Neural cell (in vitro differentiated cells): ENCODE measurements around the gene CPSF6. TPM values are rescaled to one million over a fixed set of nuclear protein-coding genes. Genes with fewer than 3 reads are reported as not detected.

Source experiments
- H2AFZ ChIP-seq: fragments of 200-600, 300-800 bp; sonication (generic), shearing (Covaris generic); 2 replicates; pipeline ENCODE4 v1.6.0; 2014; ENCODE audit warnings: low read depth, mild to moderate bottlenecking, antibody characterized with exemption, low read length, moderate library complexity
- H3F3A ChIP-seq: fragments of 200-600 bp; shearing (Covaris generic); 2 replicates; pipeline ENCODE4 v1.6.1; 2016; ENCODE audit warnings: mild to moderate bottlenecking, moderate library complexity, mixed read lengths, antibody characterized with exemption, low read length; ENCODE audit not compliant: insufficient read depth, poor library complexity, severe bottlenecking
- H3K27ac ChIP-seq: fragments of 200-600, 300-800 bp; sonication (generic), shearing (Covaris generic); 2 replicates; pipeline ENCODE4 v1.5.1; 2014; ENCODE audit warnings: mild to moderate bottlenecking, low read length, moderate library complexity
- H3K27me3 ChIP-seq: fragments of 300-800, 200-600 bp; sonication (generic), shearing (Covaris generic); 2 replicates; pipeline ENCODE4 v1.6.0; 2014; ENCODE audit warnings: mild to moderate bottlenecking, low read depth, low read length, moderate library complexity; ENCODE audit not compliant: insufficient read depth
- H3K36me3 ChIP-seq: fragments of 300-800, 200-600 bp; sonication (generic), shearing (Covaris generic); 2 replicates; pipeline ENCODE4 v1.5.1; 2014; ENCODE audit warnings: mild to moderate bottlenecking, antibody characterized with exemption, low read length, moderate library complexity; ENCODE audit not compliant: insufficient read depth
- H3K4me2 ChIP-seq: fragments of 300-800, 200-600 bp; sonication (generic), shearing (Covaris generic); 2 replicates; pipeline ENCODE4 v1.6.0; 2014; ENCODE audit warnings: mild to moderate bottlenecking, low read length
- H3K4me3 ChIP-seq: fragments of 300-800, 200-600 bp; sonication (generic), shearing (Covaris generic); 2 replicates; pipeline ENCODE4 v1.5.1; 2014; ENCODE audit warnings: mild to moderate bottlenecking, low read length, moderate library complexity
- H3K79me2 ChIP-seq: fragments of 200-600 bp; shearing (Covaris generic); replicated peaks from 2 replicates; pipeline ENCODE4 v1.6.0; 2014; ENCODE audit warnings: mild to moderate bottlenecking, low read length, moderate library complexity; ENCODE audit not compliant: insufficient read depth
- H3K9ac ChIP-seq: fragments of 300-800, 200-600 bp; sonication (generic), shearing (Covaris generic); 2 replicates; pipeline ENCODE4 v1.6.1; 2016; ENCODE audit warnings: mild to moderate bottlenecking, low read length, mixed read lengths
- H3K9me2 ChIP-seq: fragments of 200-600 bp; shearing (Covaris generic); 2 replicates; pipeline ENCODE4 v1.6.1; 2016; ENCODE audit warnings: mild to moderate bottlenecking, low read length, mixed read lengths; ENCODE audit not compliant: insufficient read depth
- H3K9me3 ChIP-seq: fragments of 200-600, 300-800 bp; sonication (generic), shearing (Covaris generic); 2 replicates; pipeline ENCODE4 v1.6.1; 2016; ENCODE audit warnings: mild to moderate bottlenecking, mixed run types, low read length, moderate library complexity, mixed read lengths
- H4K20me1 ChIP-seq: fragments of 200-600 bp; shearing (Covaris generic); 2 replicates; pipeline ENCODE4 v1.6.1; 2016; ENCODE audit warnings: mild to moderate bottlenecking, mixed run types; ENCODE audit not compliant: insufficient read depth
- EP300 ChIP-seq: fragments of 450-650 bp; conservative IDR thresholded peaks from 2 replicates; pipeline ENCODE4 v1.6.1; 2014; ENCODE audit warnings: antibody characterized with exemption, mild to moderate bottlenecking, moderate library complexity; ENCODE audit not compliant: poor library complexity, severe bottlenecking
- EZH2 ChIP-seq: fragments of 200-600, 300-800 bp; shearing (Covaris generic), sonication (generic); IDR thresholded peaks from 2 replicates; pipeline ENCODE4 v1.6.1; 2014; ENCODE audit warnings: antibody characterized with exemption, low read length, borderline replicate concordance, mild to moderate bottlenecking; ENCODE audit not compliant: insufficient read depth, poor library complexity, severe bottlenecking
- MXI1 ChIP-seq: fragments of 450-650 bp; conservative IDR thresholded peaks from 2 replicates; pipeline ENCODE4 v1.6.1; 2014; ENCODE audit warnings: antibody characterized with exemption, mild to moderate bottlenecking; ENCODE audit not compliant: poor library complexity, severe bottlenecking
- POLR2AphosphoS5 ChIP-seq: IDR thresholded peaks from 2 replicates; pipeline ENCODE4 v1.6.1; 2012
- RAD21 ChIP-seq: fragments of 450-650 bp; conservative IDR thresholded peaks from 2 replicates; pipeline ENCODE4 v1.6.1; 2014; ENCODE audit warnings: antibody characterized with exemption, mild to moderate bottlenecking, moderate library complexity
- SMC3 ChIP-seq: fragments of 450-650 bp; conservative IDR thresholded peaks from 2 replicates; pipeline ENCODE4 v1.6.1; 2014; ENCODE audit warnings: antibody characterized with exemption, mild to moderate bottlenecking, moderate library complexity; ENCODE audit not compliant: poor library complexity
- TAF1 ChIP-seq: IDR thresholded peaks from 2 replicates; pipeline ENCODE4 v1.6.1; 2012; ENCODE audit warnings: low read depth
- polyA plus RNA-seq: library from polyadenylated mRNA; depleted of rRNA; stranded (reverse); fragments of >200 nt; gene quantifications from 2 replicates; pipeline ENCODE4 v1.2.3, GENCODE V29; 2014
- TF ChIP-seq, protein P1 (sequence below): fragments of 450-650 bp; IDR thresholded peaks from 2 replicates; pipeline ENCODE4 v1.5.1; 2014; ENCODE audit warnings: antibody characterized with exemption, mild to moderate bottlenecking, moderate library complexity; ENCODE audit not compliant: poor library complexity, severe bottlenecking
- TF ChIP-seq, protein P2 (sequence below): IDR thresholded peaks from 2 replicates; pipeline ENCODE4 v1.6.1; 2012; ENCODE audit warnings: borderline replicate concordance

Gene CPSF6
- polyA plus RNA-seq, 1 donor from 2014 or later, result 180 TPM

DNA sequence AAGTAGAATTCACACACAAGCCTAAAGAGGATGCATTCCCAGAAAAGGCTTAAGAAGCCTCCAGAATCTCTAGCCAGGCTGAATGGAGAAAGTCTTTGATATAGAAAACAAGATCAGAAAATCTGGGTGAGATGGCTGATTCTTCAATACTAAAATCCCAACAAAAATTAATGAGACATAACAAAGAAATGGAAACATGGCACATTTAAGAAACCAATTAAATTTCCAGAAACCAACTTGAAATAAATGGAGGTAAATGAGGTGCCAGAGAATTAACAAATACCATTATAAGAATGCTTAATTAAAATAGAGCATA, 51.9 kb downstream of the CPSF6 start:
- Histone ChIP-seq H3K4me2 (no peak overlapping the region), H3F3A (no peaks in the 10 kb centered on the region), H3K79me2 (no peaks in the 10 kb centered on the region), H3K27ac (no peak overlapping the region), H2AFZ (no peak overlapping the region), H3K36me3 (no peaks in the 10 kb centered on the region), H3K9me2 (no peaks in the 10 kb centered on the region), H3K27me3 (no peaks in the 10 kb centered on the region), H3K9ac (no peak overlapping the region), H4K20me1 (no peaks in the 10 kb centered on the region), H3K4me3 (no peak overlapping the region), H3K9me3 (no peaks in the 10 kb centered on the region)
- TF ChIP-seq MXI1 (no peak), TAF1 (no peak), EP300 (no peak), SMC3 (no peak), POLR2AphosphoS5 (no peak), RAD21 (no peak), EZH2 (no peak)
- TF ChIP-seq, protein P1, sequence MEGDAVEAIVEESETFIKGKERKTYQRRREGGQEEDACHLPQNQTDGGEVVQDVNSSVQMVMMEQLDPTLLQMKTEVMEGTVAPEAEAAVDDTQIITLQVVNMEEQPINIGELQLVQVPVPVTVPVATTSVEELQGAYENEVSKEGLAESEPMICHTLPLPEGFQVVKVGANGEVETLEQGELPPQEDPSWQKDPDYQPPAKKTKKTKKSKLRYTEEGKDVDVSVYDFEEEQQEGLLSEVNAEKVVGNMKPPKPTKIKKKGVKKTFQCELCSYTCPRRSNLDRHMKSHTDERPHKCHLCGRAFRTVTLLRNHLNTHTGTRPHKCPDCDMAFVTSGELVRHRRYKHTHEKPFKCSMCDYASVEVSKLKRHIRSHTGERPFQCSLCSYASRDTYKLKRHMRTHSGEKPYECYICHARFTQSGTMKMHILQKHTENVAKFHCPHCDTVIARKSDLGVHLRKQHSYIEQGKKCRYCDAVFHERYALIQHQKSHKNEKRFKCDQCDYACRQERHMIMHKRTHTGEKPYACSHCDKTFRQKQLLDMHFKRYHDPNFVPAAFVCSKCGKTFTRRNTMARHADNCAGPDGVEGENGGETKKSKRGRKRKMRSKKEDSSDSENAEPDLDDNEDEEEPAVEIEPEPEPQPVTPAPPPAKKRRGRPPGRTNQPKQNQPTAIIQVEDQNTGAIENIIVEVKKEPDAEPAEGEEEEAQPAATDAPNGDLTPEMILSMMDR, result no peak
- TF ChIP-seq, protein P2, sequence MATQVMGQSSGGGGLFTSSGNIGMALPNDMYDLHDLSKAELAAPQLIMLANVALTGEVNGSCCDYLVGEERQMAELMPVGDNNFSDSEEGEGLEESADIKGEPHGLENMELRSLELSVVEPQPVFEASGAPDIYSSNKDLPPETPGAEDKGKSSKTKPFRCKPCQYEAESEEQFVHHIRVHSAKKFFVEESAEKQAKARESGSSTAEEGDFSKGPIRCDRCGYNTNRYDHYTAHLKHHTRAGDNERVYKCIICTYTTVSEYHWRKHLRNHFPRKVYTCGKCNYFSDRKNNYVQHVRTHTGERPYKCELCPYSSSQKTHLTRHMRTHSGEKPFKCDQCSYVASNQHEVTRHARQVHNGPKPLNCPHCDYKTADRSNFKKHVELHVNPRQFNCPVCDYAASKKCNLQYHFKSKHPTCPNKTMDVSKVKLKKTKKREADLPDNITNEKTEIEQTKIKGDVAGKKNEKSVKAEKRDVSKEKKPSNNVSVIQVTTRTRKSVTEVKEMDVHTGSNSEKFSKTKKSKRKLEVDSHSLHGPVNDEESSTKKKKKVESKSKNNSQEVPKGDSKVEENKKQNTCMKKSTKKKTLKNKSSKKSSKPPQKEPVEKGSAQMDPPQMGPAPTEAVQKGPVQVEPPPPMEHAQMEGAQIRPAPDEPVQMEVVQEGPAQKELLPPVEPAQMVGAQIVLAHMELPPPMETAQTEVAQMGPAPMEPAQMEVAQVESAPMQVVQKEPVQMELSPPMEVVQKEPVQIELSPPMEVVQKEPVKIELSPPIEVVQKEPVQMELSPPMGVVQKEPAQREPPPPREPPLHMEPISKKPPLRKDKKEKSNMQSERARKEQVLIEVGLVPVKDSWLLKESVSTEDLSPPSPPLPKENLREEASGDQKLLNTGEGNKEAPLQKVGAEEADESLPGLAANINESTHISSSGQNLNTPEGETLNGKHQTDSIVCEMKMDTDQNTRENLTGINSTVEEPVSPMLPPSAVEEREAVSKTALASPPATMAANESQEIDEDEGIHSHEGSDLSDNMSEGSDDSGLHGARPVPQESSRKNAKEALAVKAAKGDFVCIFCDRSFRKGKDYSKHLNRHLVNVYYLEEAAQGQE, result no peak

DNA sequence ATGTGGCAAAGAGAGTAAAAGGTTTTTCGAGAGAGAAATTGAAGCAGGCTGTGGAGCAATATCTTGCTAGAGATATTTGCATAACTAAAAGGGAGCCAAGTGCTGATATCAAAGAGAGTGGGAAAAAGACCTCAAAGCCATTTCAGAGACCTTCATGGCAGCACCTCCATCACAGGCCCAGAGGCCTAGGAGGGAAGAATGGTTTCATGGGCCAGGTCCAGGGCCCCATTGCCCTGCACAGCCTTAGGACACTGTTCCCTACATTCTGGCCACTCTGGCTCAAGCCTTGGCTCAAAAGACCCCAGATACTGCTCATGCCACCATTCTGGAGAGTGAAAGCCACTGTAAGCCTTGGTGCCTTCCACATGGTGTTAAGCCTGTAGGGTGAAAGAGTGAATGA, 58.8 kb downstream of the CPSF6 start:
- Histone ChIP-seq H3K27ac (no peak overlapping the region), H3K4me3 (no peak overlapping the region), H4K20me1 (no peaks in the 10 kb centered on the region), H3K9ac (no peak overlapping the region), H3K9me2 (no peaks in the 10 kb centered on the region), H3K4me2 (no peak overlapping the region), H3K27me3 (no peaks in the 10 kb centered on the region), H3K79me2 (no peaks in the 10 kb centered on the region), H3K9me3 (peaks cover 4% of the 10 kb centered on the region), H2AFZ (no peak overlapping the region), H3K36me3 (no peaks in the 10 kb centered on the region), H3F3A (no peaks in the 10 kb centered on the region)
- TF ChIP-seq EZH2 (no peak), EP300 (no peak), RAD21 (no peak), POLR2AphosphoS5 (no peak)
- TF ChIP-seq, protein P2, result no peak
- TF ChIP-seq, protein P1, result no peak
